Measurements from ENCODE around the gene HOMER3. TPM values are rescaled to one million over a fixed set of nuclear protein-coding genes. Genes with fewer than 3 reads are reported as not detected.

The HOMER3 gene
- total RNA-seq, 1 donor from 2014 or later, result 31.5 TPM

- DNase-seq (ENCODE audit: low spot score), result no peak
Observed at GRCh38 chr19:18883526-18884304, 57.3 kb downstream of the HOMER3 start.

- DNase-seq (ENCODE audit: low spot score), result no peak
Observed at GRCh38 chr19:18881491-18881890, 59.5 kb downstream of the HOMER3 start.

GRCh38 chr19:18879579-18880373 is 61.2 kb downstream of the HOMER3 start:
- no peak for DNase-seq (ENCODE audit: low spot score)

Other genes with a start within 250 kb of the HOMER3 start
- 21.2 TPM for gene COMP, start 149.9 kb downstream of the HOMER3 start, total RNA-seq
- 53.8 TPM for gene UPF1, start 109.3 kb downstream of the HOMER3 start, total RNA-seq
- gene CERS1, start 45.1 kb downstream of the HOMER3 start, total RNA-seq, result 0.45 TPM
- gene COPE, start 21.8 kb downstream of the HOMER3 start, total RNA-seq, result 147 TPM
- gene DDX49, start 21.5 kb downstream of the HOMER3 start, total RNA-seq, result 49.1 TPM
- gene SUGP2, start 92.3 kb upstream of the HOMER3 start, total RNA-seq, result 58.8 TPM
- 18.1 TPM for gene ARMC6, start 92.4 kb upstream of the HOMER3 start, total RNA-seq
- 8.4 TPM for gene SLC25A42, start 122.8 kb upstream of the HOMER3 start, total RNA-seq
- 18.0 TPM for gene TMEM161A, start 197.3 kb upstream of the HOMER3 start, total RNA-seq
- gene MEF2B, start 229.0 kb upstream of the HOMER3 start, total RNA-seq, result 2.0 TPM

Data from mesenteric fat pad (tissue), 1 donor.